ENCODE results near the gene SAMD10. TPM values are rescaled to one million over a fixed set of nuclear protein-coding genes. Genes with fewer than 3 reads are reported as not detected.

SAMD10 gene
- total RNA-seq, 1 donor from 2014 or later, result 3.5 TPM

DNA sequence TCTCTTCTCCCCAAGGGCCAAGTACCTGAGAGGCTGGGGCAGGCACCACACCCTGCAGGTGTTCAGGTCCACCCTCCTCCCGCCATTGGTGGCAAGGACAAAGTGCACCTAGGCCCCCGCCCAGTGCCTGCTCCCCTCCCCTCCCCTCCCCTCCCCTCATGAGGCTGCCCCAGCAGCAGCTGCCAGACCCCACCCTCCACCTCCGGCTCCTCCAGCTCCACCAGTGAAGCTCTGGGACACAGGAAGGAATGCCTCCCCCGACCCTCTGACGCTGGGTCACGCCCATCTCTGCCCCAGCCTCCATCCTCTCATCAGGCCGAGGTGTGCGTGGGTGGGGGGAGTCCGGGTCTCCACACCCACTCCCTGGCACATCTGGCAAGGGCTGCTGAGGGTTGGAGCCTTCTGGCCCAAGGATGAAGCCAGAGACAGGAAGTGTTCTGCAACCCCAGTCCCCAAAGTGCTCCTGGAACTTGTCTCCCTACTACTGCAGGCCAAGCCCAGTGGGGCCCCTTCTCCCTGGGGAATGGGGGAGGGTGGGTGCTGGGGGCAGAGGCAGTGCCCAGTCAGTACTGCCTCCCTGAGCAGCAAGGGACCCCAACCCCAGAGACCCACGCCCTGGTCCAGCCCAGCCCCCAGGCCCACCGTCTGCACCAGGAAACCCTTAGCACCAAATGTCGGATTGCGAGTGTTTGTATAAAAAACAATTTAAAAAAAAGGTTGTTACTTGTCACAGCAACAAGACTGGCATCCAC is 21.6 kb downstream of the SAMD10 start:
- peak; percentile 3 for ATAC-seq
- DNase-seq (ENCODE audit: low spot score), result no peak

DNA sequence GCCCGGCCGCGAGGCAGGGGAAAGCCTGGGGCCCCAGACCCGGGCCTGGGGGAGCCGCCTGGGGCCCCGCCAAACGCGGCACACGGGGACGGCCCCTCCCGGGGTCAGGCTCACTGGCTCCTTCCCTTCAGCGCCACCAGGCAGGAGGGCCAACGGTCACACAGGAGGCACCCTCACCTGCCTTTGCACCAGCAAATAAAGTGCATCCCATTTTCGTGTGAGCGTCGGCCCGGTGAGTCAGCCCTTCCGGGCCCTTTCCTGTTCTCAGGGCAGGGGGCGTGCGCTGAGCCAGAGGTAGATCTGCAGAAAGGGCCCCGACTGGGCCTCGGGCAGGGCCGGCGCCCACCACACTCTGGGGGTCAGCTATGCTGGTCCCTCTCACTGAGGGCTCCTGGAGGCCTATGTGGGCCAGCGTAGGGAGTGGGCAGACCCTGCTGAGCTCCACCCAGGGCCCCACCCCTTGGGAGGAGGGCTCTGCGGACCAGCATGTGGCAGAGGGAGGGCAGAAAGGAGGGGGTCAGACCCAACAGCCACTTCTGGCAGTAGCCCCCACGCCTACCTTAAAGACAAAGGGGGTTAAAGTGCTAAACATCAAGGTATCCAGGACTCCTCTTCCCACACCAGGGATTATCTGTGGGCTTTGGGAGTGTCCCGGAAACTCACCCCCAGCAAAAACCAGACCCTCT is 22.3 kb downstream of the SAMD10 start:
- DNase-seq (ENCODE audit: low spot score), result peak; percentile 77
- peak; percentile 59 for ATAC-seq

DNA sequence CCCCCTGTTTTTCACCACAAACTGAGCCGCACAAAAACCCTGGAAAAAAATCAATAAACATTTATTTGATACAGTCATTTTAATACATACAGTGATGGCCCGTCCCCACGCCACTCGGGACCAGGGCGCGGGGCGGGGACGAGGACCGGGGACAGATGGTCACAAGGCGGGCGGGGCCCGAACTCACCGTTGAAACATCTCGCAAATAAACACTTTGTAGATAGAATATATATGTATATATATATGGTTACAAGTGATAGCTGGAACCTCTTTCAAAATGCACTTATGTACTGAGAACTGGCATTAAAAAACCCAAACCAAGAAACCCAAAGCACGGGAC is 22.8 kb downstream of the SAMD10 start:
- no peak for DNase-seq (ENCODE audit: low spot score)
- ATAC-seq, result no peak

DNA sequence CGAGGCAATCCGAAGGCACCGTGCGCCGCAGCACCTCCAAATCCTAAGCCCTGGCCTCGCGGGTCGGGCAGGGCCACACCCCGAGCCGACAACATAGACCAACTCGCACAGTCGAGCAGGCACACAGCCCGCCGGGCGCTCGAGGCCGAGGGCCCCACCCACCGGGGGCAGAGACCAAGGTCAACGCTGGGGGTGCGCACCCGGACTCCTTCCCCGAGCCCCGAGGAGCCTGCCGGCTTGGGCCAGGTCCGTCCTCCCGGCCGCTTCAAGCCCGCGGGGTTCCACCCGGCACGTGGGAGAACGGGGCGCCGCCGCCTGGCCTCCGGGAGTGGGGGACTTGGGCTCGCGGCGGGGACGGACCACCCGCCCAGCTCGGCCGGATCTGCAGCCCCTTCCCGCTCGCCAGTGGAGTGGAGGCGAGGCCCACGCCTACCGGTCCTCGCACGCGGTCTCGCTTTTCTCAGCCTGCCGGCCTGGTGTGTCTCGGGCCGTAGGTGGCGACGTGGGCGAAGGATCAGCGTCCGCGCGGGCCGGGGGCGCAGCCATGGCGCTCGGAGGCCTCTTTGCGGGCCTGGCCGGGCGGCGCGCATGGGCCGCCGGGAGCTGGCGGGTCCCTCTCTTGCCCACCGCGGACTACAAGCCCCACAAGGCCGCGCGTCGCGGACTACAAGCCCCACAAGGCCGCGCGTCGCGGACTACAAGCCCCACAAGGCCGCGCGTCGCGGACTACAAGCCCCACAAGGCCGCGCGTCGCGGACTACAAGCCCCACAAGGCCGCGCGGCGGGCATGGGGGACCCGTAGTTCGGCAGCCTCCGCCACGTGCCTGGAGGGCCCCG is 23.4 kb downstream of the SAMD10 start, which contains the start of gene UCKL1:
TSS of gene UCKL1 (minus strand) at position 590 of the 837 bp plus-strand sequence. CDS start at position 546, 44 bp downstream.
- peak; percentile 77 for ATAC-seq
- DNase-seq (ENCODE audit: low spot score), result peak; percentile 93

DNA sequence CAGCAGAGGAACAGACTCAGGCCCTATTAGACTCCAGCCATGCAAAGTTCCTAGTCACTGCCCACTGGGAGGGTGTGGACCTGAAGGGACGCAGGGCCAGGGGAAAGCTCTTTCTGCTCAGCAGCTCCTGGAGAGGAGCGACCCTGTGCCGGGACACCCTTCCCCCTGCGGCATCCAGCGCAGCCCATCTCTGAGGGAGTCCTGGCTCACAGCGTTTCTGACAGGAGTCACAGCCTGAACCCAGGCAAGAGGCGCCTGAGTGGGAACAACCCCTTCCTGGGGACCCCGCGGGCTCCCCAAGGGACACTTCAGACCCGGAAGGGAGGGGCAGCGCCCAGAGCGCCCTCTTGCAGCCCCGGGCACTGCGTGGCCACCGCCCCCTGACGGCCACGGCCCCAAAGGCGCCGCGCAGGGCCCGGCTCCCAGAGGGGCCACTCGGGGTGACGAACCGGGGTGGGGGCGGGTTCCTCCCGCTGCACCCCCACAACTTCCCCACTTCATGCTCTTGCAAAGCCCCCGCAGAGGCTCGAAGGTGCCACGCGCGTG is 24.1 kb downstream of the SAMD10 start:
- ATAC-seq (peak; percentile 13), DNase-seq (ENCODE audit: low spot score) (no peak)

DNA sequence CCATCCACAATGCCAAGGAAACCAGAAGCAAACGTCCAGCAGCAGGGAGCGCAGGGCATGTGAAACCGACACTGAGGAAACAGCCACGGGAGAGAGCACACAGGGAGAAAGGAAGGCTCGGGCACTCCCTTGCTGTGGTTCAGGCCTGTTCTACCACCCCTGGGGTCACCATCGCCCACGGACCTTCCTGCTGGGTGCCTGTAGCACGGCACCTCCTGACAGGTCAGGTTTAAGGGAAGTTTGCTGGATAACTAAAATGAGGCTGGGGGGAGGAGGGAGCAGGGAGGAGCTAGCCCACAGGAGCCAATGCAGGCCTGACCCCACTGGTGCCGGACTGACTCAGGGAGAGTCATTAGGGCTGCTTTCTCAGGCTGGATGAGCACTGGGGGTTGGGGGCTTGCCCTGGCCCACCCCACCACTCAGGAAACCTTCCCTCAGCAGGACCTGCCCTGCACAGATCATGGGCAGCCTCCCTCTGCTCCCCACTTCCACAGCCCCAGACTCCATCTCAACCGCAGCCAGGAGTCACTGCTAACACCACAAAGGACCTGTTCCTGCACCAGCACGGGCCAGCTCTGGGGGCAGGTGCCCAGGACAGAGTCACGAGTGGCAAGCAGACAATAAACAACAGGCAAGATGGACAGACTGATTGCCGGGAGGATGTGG is 25.5 kb downstream of the SAMD10 start:
- ATAC-seq (no peak), DNase-seq (ENCODE audit: low spot score) (no peak)

DNA sequence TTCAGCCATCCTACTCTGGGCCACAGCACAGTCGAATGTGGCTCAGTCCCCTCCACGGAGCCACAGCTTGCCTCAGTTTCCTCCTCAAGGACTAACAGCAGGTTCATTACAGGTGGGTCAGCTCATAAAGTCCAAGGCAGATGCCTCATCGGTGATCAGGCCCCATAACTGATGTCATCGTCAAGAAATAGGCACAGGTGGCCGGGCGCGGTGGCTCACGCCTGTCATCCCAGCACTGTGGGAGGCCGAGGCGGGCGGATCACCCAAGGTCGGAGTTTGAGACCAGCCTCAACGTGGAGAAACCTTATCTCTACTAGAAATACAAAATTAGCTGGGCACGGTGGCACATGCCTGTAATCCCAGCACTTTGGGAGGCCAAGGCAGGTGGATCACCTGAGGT is 26.7 kb downstream of the SAMD10 start:
- ATAC-seq, result no peak
- no peak for DNase-seq (ENCODE audit: low spot score)

DNA sequence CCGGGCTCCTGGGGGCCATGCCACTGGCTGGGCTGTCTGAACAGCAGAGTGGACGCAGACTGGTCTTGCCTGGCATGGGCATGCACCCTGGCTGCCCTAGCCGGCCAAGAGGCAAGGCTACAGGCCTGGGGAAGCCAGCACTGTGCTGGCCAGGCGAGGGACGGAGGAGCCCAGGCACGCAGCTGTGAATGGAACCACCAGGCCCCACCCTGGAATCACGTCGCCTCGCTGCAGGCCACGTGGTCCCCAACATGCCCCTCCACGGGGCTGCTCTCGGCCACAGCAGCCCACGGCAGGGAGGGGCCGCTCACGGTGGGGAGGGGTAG is 27.3 kb downstream of the SAMD10 start:
- no peak for DNase-seq (ENCODE audit: low spot score)
- no peak for ATAC-seq

DNA sequence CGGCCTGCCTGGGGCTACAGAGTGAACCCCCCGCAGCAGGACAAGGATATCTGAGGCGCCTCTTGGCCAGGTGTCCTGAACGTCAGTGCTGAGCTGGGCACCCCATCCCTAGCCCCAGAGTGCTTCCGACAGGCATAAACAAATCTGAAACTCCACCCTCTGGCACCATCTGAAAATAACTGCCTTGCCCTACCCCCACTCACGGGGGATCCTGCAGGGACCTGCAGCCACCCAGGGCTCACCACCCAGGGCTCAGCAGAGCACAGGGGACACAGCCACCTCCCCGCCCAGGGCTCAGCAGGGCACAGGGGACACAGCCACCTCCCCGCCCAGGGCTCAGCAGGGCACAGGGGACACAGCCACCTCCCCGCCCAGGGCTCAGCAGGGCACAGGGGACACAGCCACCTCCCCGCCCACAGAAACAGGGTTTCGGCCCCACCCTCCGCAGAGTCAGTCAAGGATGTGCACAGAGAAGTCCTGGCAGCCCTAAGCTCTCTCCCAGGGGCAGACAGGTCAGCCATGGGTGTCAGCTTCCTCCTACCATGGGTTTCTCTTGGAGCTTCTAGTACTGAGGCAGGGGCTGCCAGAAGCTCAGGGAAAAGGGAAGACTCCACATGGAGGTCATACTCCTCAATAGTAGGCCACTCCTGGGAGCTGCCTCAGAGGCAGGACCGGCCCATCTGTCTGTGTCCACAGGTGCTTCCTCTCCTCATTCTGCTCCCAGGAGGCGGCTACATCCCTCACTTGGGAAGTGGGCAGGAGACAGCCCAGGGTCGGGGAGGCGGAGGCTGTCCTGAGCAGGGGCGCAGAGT is 27.8 kb downstream of the SAMD10 start:
- peak; percentile 26 for ATAC-seq

DNA sequence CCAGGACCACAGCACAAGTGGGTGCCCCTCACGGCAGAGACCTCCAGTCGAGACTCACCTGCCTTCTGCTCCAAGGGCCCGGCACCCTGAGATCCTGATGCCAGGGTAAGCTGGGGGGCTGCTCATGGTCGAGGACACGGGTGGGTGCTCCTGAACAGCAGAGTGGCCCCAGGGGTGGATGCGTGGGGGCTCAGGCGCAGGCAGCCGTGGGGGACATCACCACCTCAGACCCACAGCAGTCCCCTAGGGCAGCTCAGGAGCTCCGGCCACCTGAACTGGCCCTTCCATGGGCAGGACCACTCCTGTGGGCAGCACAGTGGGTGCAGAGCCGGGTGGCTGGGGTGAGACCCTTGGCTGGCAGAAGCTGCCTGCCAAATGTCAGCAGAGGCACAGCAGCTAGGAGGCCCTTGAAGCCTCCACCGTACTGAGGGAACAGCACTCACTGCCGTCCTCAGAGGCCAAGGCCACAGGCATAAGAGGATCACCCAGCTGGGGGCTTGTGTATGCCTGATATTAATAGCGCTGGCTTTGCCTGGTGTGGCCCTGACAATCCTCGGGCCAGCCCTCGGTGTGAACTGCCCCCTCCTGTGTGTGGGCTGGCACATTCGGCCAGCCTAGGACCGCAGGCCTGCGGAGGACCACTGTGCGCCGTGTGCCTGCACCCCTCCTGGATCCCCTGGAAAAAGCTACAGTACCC is 28.6 kb downstream of the SAMD10 start:
- DNase-seq (ENCODE audit: low spot score) (no peak), ATAC-seq (no peak)

More for the DNA sequence above, 27.8 kb downstream of the SAMD10 start:
- DNase-seq (ENCODE audit: low spot score), result no peak

DNA sequence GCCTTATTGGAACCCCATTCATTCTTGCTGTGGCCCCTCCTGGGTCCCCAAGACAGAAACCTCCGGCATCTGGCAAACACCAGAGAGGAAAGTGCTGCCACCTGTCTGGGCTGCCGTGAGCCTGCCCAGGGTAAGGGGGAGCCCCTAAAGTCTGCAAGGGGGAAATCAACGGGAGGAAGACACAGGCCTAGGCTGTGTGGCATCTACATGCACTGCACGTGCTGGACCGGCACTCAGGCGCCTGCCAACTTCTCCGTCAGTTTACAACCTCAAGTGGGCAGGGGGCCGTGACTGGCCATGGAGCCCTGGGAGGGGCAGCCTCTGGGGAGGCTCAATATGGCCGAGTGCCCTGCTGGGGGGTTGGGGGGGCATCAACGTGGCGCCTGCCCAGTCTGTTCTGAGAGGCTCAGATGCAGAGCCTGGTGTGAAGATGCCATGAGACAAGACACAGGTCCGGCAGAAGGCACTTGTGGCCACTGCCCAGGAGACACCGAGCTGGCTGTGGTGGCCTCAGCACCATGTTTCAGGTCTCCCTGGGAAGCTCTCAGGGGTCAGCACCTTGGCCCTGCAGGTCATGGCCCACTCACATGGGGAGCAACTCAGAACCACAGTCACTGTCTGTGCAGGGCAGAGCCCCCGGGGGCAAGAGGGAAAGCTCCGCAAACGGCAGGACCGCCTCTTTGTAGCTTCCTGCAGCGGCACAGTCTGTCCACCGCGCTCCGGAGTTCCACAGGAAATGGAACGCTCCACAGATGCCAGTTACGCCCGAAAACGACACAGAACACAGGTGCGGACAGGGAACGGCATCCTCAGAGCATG is 31.6 kb downstream of the SAMD10 start:
- DNase-seq (ENCODE audit: low spot score), result no peak
- ATAC-seq, result no peak

DNA sequence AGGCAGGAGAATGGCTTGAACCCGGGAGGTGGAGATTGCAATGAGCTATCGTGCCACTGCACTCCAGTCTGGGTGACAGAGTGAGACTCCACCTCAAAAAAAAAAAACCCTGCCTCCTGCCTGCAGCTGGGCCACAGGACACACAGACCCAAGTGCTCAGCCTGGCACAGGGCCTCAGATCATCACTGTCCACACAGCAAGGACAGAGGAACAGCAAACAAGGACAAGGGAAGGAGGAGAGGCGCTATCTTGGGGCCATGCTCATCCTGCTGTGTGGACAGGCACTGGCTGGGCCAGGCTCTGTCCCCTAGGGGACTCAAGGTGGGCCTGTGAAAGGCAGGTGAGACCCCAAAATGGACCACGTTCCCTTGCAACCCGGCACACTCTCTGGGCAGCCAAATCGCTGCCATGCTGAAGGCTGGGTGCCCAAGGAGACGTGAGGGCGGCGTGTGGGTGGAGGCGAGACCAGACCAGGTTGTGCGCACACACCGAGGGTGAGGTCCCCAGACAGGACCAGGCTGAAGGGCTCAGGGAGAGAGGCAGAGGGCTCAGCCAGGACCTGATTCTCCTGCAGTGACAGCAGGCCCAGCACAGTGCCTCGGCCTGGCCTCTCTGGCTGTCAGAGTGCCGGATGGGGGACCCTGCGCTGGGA is 32.3 kb downstream of the SAMD10 start:
- ATAC-seq (peak; percentile 1), DNase-seq (ENCODE audit: low spot score) (no peak)

DNA sequence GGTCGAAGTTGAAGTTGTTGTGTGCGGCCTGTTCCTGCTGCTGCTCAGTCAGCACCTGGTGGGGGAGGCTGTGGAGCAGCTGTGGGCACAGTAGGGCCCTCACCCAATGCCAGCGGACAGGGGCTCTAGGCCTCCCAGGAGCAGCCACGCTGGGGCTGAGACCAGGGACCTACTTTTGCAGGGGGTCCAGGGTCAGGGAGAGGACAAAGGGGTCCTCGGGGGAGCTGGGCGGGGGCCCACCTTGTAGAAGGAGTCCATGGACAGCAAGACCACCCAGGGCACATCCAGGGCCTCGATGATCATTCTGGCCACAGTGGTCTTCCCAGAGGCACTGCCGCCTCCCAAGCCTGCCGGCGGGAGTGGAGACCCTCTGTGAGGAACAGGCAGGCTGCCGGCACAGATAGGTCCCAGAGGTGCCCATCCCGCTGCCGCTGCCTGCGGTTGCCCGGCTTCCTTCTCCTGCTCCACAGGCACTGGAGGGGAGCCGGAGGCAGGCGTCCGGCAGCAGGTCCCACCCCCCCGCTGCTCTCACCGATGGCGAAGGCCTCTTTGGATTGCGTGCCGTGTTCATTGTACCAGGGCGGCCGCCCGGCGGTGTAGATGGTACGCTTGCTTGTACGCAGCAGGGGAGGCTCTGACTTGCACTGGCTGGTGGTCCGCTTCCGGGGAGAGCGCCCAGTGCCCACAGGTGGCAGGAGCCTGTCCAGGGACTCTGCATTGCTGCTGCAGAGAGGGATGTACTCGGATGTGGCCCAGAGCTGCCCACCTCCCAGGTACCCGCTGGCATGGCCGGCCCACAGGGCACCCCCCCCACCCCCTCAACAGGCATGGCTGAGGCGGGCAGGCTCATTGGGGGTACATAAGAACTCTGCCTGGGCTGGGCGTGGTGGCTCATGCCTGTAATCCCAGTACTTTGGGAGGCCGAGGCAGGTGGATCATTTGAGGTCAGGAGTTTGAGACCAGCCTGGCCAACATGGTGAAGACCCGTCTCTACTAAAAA is 33.2 kb downstream of the SAMD10 start:
- no peak for ATAC-seq

DNA sequence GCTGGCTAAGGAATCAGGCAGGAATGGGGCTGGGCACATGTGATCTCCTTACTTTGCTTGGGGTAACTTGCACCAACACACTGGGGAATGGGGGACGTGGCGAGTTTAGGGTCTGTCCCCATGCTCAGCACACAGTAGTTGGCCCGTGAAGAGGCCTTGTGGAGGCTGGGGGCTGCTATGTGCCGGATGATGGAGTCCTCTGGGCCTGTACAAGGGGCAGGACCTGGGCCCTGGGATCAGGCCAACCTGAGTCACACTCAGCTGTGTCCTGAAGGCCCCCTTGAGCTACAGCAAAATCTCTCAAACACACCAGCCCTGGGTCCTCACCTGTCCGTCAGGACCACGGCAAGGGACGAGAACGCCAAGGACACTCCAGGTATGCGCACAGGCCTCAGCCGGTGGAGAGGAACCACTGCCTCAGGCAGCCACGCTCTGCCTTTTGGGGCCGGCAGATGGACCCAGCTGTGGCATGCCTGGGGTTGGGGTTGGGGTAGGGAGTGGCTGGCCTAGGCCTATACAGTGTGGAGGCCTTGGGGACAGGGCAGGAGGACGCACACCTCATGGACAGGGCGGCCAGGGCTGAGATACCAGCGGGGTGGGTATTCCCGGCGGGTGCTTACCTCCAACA is 34.3 kb downstream of the SAMD10 start:
- ATAC-seq (no peak), DNase-seq (ENCODE audit: low spot score) (no peak)

More for the DNA sequence above, 33.2 kb downstream of the SAMD10 start:
- no peak for DNase-seq (ENCODE audit: low spot score)

DNA sequence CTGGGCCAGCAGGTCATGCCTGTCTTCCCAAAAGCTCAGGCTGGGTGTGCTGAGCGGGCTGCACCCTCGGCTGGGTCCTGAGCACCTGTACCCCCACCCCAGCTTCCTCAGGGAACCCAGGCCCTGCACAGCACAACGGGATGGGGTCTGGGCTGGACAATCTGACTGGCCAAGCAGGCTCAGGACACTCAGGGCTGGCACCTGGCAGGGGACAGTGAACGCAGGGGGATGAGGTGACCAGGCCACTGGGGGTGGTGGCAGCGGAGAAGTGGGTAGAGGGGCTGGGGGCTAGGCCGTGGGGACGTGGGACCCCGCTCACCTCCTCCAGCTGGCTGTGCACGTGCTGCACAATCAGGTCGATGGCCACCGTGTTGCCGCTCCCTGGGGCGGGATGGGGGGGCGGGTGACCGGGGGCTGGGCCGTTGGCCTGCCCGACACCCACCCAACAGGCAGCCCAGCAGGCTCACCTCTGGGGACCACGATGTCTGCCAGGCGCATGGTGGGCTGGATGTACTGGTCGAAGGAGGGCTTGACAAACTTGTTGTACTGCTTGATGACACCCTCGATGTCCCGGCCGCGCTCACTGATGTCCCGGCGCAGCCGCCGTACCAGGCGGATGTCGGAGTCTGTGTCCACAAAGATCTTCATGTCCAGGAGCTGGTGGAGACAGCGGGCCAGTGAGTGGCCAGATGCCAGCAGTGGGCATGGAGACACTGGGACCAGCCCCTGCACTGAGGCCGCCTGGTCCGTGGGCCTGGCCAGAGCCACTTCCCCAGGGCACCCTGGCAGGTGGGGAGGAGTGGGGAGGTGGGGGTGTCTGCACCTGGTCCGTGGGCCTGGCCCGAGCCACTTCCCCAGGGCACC is 35.1 kb downstream of the SAMD10 start:
- ATAC-seq (no peak), DNase-seq (ENCODE audit: low spot score) (no peak)

DNA sequence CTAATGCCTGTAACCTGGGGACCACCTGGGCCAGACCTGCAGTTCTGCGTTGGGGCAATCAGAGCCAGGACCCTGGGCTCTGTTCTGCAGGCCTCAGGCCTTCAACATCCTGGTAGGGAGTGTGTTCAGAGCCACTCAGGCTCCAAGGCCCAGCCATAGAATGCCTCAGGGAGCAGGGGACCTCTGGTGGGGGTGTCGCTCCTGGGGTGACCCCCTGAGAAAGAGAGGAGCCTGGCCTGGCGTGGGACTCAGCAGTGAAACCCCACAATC is 35.7 kb downstream of the SAMD10 start:
- no peak for ATAC-seq
- DNase-seq (ENCODE audit: low spot score), result no peak

Data from left lobe of liver (tissue), 2 donors.